SK-N-DZ (cell line): Measurements from ENCODE around the gene TLE5. TPM values are rescaled to one million over a fixed set of nuclear protein-coding genes. Genes with fewer than 3 reads are reported as not detected.

Source experiments
- DNase-seq: peaks from one replicate; pipeline ENCODE4 v3.0.0-alpha.2; 2015; ENCODE audit warnings: low spot score
- polyA plus RNA-seq, 2 experiments: library from polyadenylated mRNA; depleted of rRNA; stranded (reverse); fragments of >200 nt; gene quantifications; 2 replicates each; pipeline ENCODE4 v1.2.3, GENCODE V29; 2014

TLE5 gene, protein sequence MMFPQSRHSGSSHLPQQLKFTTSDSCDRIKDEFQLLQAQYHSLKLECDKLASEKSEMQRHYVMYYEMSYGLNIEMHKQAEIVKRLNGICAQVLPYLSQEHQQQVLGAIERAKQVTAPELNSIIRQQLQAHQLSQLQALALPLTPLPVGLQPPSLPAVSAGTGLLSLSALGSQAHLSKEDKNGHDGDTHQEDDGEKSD
- polyA plus RNA-seq (2014; cell fraction: cytosol; rRNA removed) = 197 and 209 TPM in 2 replicates
- polyA plus RNA-seq (2014; cell fraction: nucleus; rRNA removed) = 168 and 213 TPM in 2 replicates

DNA sequence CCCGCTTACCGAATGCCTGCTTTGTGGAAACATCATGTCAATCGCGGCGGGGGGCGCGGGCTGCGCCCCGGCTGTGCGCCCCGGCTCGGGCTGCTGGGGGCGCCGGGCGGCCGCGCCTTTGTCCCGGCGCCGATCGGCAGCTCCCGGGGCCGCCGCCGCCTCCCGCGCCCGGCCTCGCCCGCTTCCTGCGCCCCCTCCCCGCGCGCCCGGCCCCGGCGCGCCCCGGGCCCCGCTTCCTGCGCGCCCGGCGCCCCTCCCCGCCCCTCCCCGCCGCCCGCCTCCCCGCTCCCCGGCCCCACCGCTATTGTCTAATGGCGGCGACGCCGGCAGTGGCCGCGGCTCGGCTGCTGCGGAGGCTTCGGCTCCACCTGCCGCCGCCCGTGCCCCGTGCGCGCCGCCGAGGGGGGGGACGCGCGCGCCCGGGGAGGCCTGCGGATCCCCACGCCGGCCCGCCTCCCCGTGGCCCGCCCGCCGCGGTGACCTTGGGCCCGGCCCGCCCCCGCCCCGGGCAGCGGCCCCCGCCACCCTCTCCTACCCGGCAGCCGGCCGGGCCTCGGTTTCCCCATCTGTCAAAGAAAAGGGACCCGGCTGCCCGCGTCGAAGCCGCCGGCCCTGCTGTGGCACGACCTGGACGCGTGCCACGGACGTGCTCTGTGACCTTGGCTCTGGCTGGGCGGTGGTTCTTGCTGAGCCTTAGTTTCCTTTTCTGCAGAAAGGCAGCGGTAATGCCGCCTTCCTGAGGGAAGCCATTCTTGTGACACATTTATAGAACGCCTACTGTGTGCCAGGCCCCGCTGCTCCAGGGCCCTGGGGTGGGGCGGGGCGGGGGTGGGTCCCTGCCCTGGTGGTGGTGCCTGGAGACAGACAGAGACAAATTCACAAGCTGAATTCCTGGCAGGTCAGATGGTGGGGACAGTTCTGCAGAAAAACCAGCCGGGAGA is at the start of gene TLE5:
Gene TLE5, minus strand, starts transcription at position 331 of the 941 bp plus-strand sequence. Its CDS starts 295 bp downstream, at position 36.
- DNase-seq = no peak

DNA sequence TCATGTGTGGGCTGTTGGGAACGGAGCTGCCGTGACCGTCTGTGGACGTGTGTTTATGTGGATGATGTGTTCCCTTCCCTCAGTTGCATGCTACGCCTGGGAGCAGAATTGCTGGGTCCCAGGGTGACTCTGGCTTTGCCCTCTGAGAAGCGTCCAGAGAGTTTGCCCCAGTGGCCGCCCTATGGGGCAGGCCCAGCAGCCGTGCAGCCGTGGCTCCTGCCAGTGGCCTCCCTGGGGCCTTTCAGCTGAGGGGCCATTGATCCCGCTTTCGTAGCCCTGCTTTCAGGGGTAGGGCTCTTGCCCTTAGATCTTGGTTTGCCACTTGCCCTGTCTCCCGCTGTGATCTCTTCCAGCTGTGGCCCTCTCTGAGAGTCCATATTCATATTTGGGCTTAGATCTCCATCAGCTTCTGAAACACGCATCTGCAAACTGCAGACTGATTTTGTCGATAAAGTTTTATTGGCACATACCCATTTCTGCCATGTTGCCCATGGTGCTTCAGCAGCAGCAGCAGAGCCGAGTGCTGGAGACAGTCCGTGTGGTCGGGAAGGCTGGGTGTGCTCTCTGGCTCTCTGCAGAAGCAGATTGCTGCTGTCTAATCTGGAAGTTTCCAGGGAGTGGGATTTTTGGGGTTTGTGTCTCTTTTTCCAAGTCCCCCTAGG is 49.4 kb upstream of the TLE5 start:
- no peak for DNase-seq

DNA sequence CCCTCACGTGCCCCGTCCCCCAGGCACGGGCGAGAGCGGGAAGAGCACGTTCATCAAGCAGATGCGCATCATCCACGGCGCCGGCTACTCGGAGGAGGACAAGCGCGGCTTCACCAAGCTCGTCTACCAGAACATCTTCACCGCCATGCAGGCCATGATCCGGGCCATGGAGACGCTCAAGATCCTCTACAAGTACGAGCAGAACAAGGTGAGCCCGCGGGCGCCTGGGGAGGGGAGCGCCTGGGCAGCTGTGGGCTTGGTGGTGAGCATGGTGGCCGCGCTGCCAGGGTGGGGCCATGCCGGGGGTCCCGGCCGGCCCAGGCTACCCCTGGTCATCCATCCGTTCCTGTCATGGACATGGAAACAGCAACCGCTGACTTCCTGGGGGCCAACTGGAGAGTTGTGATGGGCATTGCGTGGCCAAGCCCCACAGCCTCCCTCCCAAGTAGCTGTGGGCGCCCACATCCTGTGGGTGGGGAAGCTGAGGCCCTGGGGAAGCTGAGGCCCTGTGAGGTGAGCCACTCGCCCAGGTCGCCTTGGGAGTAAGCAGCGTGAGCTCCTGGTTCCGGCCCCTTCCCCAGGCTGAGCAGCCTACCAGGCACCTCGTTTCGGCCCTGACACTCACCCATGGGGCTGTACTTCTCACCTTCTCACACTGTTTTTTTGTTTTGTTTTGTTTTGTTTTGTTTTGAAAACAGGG is 48.0 kb upstream of the TLE5 start:
- no peak for DNase-seq

DNA sequence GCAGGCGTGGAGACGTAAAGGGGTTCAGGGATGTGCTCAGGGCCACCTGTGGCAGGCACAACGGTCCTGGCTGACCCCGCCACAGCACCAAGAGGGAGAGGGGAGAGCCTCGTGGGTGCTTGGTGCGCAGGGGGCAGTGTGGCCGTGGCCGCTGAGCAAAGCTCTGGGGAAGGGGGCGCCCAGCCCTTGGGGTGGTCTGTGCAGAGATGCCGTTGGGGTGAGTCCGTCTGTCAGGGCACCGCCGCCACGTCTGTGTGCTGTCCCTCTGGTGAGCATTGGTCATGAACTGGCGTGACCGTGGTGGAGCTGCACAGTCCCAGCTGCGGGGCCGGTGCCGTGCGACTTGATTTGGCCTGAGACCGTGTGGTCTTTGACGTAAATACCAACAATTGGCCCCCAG is 47.2 kb upstream of the TLE5 start:
- DNase-seq = no peak

DNA sequence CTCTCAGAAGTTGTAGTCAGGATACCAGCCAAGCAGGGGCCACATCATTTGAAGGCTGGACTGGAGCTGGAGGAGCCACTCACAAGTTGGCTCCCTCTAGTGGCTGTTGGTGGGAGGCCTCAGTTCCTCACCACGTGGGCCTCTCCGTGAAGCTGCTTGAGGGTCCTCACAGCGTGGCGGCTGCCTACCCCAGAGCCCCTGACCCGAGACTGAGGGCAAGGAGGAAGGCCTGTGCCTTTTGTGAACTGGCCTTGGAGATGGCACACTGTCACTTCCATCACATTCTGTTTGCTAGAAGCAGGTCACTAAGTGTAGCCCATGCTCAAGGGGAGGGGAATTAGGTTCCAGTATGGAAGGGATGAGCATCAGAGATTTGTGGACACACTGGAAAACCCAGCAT is 46.5 kb upstream of the TLE5 start:
- DNase-seq = peak; percentile 64

DNA sequence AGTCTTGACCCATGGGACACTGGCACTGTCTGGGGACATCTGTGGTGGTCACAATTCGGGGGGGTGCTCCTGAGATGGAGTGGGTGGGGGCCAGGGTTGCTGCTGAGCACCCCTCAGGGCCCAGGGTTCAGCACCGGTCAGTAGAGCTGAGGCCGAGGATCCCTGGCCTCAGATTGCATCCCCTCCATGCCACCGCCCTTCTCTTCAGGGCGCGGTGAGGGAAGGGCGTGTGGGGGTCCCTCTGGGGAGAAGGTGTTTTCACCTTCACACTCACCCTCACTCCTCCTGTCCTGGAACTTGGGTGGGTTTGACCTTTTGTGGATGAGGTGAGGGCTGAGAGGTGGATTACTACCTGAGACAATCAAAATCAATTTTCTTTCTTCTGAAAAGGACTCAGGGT is 45.4 kb upstream of the TLE5 start:
- DNase-seq = no peak

DNA sequence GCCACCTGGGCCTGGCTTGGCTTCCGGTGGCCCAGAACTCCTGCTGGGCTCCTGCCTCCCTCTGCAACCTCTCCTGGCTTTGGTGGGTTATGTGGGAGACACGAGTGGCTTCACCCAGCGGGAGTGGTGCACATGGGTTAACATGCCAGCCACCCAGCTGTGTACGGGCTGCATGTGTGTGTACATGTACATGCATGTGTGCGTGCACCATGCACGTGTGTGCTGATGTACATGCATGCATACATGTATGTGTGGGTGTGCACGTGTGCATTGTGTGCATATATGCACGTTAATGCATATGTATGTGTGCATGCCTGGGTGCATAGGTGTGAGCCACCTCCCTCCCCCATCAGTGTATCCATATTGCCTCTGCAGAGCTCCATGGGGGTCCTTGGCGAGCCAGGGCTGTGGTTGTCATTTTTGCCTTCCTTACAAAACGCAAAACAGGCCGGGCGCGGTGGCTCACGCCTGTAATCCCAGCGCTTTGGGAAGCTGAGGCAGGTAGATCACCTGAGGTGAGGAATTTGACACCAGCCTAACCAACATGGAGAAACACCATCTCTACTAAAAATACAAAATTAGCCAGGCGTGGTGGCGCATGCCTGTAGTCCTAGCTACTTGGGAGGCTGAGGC is 44.3 kb upstream of the TLE5 start:
- no peak for DNase-seq

DNA sequence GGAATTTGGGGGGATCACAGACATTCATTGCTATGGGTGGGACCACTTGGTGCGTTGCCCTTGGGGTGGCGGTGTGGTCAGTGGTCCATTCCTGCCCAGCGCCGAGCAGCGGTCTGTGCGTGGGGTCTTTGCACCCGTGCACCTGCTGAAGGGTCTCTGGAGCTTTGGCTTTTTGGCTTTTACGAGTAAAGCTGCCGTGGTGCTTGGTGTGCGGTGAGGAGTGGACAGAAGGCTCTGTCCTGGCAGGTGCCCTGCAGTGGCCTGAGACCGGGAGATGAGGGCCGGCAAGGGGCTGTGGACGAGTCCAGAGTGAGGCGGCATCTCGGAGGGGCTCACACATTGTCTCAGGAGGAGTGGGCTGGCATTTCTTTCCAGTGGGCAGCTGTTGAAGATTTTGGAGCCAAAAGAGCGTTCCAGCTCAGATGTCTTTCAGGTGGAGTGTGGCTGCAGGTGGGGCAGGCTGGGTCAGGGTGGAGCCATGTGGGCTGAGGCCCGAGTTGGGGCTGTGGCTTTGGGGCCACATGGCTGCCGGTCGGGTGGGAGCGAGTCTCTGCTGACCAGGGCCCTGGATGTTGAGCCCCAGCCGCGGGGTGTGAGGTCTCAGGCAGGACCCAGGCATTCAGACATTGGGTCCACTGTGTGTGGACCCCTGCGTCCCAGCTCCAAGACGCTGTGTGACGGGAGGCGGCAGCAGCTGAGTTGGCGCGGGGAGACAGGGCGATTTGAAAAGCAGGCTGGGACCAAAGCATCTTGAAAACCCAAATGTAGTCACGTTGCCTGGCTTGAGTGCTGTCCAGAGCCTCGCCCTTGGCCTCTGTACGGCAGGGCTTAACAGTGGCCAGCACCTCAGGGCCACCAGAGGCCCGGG is 43.6 kb upstream of the TLE5 start:
- no peak for DNase-seq

DNA sequence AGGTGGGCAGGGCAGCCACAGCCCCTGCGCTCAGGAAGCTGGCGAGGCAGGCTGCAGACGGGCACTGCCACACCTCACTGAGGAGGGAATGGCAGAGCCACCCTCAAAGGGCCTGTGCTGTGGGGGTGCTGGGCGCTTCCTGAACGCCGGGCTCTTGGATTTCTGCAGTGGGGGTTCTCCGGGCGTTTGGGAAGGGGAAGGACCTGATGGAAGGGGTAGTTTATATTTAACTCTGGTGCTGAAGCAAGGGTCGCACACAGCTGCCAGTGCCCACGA is 42.4 kb upstream of the TLE5 start:
- no peak for DNase-seq

DNA sequence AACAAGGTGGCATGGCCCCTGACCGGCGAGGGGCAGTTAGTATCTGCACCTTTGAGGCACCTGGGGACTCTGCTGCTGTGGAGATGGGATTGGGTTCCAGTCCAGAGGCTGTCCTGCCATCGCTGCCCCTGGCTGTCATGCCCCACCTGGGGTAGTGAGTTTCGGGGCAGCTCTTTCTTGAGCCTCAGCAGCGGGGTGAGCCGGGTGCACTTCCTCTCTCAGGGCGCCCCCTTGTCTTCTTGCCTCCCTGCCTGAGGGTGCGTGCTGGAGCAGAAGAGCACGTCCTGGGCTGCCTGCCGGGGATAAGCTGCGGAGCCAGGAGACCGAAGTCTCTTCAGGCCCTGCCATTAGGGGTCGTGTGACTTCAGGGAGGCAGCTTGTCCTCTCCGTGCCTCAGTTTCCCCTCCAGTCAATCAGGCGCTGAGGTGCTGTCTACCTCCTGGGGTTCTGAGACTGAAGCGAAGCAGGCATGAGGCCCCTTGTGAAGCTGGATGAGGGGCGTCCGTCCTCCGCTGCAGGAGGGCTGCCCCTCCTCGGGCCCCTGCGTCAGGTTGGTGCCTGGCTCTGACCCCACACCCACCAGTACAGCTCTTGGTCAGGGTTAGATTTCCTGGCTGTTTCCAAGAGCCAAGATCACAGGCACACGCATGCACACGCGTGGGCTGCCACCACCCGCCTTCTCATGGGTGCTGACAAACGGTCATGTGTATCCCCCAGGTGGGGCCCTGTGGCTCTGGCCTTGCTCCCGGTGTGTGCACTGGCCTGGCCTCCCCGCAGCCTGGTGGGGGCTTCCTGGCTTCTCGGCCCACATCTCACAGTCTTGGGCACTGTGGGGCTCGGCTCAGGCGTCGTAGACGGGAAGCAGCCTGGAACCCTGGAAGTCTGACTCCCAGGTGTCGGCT is 40.2 kb upstream of the TLE5 start:
- no peak for DNase-seq

DNA sequence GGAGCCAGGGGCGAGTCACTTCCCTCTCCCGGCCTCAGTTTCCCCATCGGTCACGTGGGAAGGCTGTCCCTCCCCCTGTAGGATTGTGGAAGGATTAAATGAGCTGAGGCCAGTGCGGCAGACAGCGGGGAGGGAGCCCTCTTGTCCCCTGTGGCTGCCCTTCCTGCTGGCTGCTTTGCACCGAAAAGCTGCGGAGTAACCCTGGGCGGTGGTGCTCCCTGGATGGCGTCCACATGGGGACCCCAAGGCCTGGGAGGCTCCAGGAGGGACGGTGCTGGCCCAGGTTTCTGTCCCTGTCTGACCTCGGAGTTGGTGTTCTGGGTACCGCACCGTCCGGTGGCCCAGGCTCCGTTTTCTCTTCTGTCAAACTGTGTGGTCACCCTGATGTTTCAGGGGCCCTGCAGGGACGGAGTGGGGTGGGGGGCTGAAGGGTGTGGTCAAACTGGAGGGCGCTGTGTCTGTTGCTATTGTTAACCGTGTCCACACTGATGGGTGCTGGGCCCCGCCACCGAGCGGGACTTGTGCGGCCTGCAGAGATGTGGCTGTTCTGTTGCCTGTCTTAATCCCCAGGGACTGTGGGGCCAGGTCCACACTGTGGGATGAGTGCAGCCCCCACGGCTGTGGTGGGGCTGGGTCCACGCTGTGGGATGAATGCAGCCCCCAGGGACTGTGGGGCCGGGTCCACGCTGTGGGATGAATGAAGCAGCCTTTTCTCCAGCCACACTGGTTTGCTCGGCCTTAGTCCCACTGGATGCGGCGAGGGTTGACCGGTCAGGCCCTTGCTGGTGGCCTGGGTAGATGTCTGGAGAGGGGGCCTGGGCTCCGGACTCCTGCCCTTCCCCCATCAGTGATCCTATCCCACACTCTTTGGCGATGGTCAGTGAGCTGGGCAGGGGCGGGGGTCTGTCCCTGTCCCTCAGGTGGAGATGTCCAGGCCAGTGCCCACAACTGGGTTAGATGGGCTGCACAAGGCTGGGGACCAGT is 38.7 kb upstream of the TLE5 start:
- DNase-seq = no peak

DNA sequence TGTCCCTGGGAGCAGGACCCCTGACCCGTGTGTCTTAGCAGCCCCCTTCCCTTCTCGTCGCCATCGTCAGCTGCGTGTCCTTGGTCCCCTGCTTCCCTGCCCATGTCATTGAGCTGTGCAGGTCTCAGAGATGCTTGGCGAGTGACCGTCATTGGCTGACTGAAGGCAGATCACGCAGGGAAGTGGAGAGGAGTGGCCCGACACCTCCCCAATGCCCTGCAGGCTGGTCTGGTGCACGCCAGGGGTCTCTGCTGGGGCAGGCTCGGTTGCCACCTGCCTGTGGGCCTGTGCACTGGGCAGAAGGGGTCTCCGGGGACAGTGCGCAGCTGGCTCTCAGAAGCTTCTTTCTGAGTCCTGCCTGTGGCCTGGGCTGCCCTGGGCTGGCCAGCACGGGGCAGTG is 38.0 kb upstream of the TLE5 start:
- peak; percentile 44 for DNase-seq

DNA sequence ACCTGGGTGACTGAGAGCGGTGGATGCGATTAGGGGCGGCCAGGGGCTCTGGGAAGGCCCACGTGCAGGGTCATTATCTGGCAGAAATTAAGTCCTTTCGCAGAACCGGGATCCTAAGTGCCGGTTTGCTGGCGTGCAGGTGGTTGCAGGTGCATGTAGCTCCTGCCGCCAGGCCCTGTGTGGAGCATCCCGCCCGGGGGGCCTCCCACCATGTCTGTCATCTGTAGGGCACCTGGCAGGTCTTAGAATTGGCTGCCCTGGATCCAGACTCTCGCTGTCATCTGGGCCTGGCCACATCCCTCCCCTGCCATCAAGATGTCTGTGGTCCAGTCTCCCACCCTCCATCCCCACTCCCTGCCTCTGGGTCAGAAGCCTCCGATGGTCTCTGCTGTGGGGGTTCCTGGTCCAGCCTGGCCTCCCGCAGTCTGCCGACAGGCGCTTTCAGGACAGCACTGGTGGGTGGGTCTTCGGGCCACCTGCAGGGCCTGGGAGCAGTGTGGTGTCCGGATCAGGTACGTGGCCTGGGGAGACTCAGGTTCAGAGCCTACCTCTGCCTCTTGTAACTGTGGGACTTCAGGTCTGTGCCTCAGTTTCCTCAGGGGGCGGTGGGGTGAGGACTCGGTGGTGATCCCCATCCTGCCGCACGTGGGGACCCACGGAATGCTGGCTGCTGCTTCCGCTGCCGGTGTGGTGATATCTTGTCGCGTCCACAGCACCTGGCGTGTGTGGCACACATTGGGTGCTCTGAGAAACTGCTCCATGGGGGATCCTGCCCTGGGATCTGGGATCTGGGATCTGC is 37.3 kb upstream of the TLE5 start:
- DNase-seq = no peak

DNA sequence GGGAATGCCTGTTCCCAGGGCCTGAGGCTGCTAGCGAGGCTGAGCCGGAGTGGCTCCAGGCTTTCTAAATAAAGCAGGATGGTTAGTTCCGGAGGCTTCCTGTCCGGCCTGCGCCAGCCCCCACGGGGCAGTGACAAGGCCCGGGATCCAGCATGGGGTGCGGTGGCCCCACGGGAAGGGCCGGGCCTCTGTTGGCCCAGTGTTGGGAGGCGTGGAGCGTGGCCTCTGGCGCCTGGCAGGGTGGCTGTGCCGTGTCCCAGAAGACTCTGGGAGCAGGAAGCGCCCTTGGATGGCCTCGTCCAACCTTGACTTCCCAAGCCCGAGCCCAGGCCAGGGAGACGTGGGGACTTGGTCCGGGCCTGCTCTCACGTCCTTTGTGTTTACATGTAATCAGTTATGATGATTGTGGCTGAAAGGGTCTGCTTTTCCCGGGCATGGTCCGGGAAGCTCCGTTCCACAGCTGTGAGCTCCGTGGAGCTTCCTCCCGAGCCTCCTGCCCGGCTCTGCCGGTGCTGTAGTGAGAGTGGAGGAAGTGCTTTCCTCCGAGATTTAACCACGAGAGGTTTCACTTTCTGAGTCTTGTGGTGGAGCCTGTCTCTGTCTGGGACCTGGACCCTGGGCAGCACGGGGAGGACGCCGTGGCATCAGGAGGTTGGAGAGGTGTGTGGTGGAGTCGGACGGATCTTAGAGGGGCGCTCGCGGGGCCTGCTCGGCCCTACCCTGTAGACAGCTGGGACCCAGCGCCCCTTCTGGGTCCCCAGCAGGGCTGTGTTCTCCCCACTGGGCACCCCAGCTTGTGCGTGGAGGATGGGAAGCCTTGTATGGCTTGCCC is 36.4 kb upstream of the TLE5 start:
- DNase-seq = no peak

DNA sequence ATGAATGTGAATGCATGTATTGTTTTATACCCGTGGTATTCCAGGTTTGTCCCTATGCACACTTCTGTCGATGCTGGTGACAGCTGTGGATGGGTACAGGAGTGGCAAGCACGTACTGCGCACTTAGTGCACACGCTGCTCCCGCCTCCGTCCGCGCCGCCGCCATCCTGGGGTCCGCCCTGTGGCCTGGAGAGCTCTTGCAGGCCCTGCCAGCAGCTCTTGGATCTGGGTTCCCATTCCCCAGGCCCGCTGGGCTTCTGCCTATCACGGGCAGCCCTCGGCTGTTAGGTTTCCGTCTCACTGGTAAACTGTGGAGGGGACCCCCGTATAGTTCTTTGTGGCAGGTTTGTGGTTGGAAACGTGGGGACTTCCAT is 35.8 kb upstream of the TLE5 start:
- no peak for DNase-seq

DNA sequence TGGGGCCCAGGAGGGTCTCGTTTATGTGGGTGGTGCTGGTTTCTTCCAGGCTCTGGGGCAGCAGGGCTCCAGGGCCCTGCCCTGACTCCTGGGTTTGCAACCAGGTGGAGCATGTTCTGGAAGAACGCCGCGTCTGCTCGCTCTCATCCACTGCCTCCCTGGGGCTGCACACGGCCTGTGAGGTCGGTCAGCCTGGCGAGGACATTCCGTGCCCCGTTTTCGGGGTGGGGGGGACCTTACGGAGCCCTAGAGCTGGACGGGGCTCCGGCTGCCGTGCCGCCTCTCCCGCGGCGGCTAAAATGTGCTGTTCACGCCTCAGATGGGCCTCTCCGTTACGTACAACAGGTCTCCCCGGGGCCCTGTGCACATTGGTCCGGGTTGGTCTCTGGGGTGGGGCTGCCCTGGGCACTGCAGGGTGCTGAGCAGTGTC is 35.2 kb upstream of the TLE5 start:
- DNase-seq = no peak
